Mucosa of descending colon (tissue), 3 donors: ENCODE measurements around the gene CMSS1. TPM values are rescaled to one million over a fixed set of nuclear protein-coding genes. Genes with fewer than 3 reads are reported as not detected.

Source experiments
- ATAC-seq: fragments of 200-7000 bp; cut with Tn5 transposase; one replicate; pipeline ENCODE4 v1.9.1; 2020; ENCODE audit warnings: mild to moderate bottlenecking, moderate library complexity
- DNase-seq, 3 donors: peaks; one replicate each; pipeline ENCODE4 v3.0.0-alpha.2; 2020
- H3K36me3 ChIP-seq: fragments of 200-600 bp; one replicate; pipeline ENCODE4 v1.8.0; 2021; ENCODE audit warnings: low read depth, mild to moderate bottlenecking
- H3K4me1 ChIP-seq: fragments of 200-600 bp; one replicate; pipeline ENCODE4 v1.8.0; 2021; ENCODE audit warnings: low read depth, mild to moderate bottlenecking
- H3K4me3 ChIP-seq: fragments of 200-600 bp; one replicate; pipeline ENCODE4 v1.8.0; 2021; ENCODE audit warnings: mild to moderate bottlenecking
- H3K9me3 ChIP-seq: fragments of 200-600 bp; one replicate; pipeline ENCODE4 v1.8.0; 2021; ENCODE audit warnings: mild to moderate bottlenecking
- intact Hi-C, 2 donors: fragments of 100-400 bp; cut with DNase I in 1 of 2; cut with micrococcal nuclease in 1 of 2; formaldehyde crosslinking; loops; one replicate each; pipeline versions ENCODE4 v1.11.0 to v1.11.1; 2022; cut with DNase I, micrococcal nuclease
- total RNA-seq, 3 donors: library from RNA; stranded (reverse); fragmentation: NEBNext Ultra II Directional in 2 of 3; extraction: Animal tissue kit (Norgen Biotek cat#: 25700) in 2 of 3; gene quantifications; one replicate each; pipeline versions ENCODE4 v1.2.1 to v1.2.4, GENCODE V29; 2021 to 2023
- TF ChIP-seq, protein P1 (sequence below): fragments of 200-600 bp; IDR thresholded peaks from one replicate; pipeline ENCODE4 v1.8.0; 2022; ENCODE audit warnings: antibody characterized with exemption, mild to moderate bottlenecking
- donor health status: DM: no; HTN: no; CAD: no; lungs with moderate emphysema.
- donor health status: DM: no; HTN: no; CAD: no.
- donor health status: DM: no; HTN: yes; CAD: no.

Gene CMSS1
- total RNA-seq, 3 donors from 2014 or later: 9.6 to 24.2 (median 13.8) TPM

DNA sequence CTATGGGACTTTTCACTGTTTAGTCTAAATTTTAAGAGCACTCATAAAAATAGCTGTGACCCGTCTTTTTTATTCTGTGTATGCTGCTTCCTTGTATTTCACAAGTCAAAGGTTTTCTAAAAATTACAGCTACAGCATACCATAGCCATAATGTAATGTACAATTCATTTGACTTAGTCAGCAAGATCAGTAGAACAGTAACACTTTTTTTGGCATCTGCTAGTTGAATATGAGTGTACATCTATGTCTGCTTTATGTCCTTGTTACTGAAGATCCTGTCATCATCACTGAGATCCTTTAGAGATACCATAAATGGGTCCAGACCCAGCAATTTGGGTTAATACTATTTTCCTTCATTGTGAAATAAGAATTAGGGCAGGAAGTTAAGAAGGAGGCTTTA, 42.2 kb downstream of the CMSS1 start:
- Histone ChIP-seq H3K9me3 (no peaks in the 10 kb centered on the region), H3K4me1 (peaks cover 10% of the 10 kb centered on the region), H3K4me3 (no peak overlapping the region), H3K36me3 (no peaks in the 10 kb centered on the region)
- ATAC-seq (peak; percentile 48), DNase-seq (no peak)
- TF ChIP-seq, protein P1, sequence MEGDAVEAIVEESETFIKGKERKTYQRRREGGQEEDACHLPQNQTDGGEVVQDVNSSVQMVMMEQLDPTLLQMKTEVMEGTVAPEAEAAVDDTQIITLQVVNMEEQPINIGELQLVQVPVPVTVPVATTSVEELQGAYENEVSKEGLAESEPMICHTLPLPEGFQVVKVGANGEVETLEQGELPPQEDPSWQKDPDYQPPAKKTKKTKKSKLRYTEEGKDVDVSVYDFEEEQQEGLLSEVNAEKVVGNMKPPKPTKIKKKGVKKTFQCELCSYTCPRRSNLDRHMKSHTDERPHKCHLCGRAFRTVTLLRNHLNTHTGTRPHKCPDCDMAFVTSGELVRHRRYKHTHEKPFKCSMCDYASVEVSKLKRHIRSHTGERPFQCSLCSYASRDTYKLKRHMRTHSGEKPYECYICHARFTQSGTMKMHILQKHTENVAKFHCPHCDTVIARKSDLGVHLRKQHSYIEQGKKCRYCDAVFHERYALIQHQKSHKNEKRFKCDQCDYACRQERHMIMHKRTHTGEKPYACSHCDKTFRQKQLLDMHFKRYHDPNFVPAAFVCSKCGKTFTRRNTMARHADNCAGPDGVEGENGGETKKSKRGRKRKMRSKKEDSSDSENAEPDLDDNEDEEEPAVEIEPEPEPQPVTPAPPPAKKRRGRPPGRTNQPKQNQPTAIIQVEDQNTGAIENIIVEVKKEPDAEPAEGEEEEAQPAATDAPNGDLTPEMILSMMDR: no peak
- intact Hi-C loops: no loop called here

DNA sequence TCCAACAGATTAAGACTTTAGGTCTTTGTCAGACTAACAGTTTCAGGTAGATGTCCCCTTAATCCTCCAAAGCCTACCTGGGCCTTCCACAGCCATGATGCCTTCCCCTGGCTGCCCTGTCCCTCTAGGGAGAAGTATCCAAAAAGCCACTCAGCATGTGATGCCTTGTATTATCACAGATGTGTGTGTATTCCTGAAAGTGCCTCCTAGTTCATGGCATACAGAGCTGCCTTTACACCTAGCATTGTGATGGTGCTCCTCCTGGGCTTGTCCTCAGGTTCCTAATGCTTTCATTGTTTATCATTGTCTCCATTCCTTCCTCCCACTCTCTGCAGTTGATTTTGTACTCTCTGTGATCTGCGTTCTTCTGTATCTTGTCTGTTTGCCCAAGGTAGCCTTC, 43.6 kb downstream of the CMSS1 start:
- Histone ChIP-seq H3K9me3 (no peaks in the 10 kb centered on the region), H3K36me3 (no peaks in the 10 kb centered on the region), H3K4me3 (no peak overlapping the region), H3K4me1 (peaks cover 14% of the 10 kb centered on the region)
- DNase-seq (no peak), ATAC-seq (no peak)
- intact Hi-C loops: no loop called here
- TF ChIP-seq, protein P1: no peak

DNA sequence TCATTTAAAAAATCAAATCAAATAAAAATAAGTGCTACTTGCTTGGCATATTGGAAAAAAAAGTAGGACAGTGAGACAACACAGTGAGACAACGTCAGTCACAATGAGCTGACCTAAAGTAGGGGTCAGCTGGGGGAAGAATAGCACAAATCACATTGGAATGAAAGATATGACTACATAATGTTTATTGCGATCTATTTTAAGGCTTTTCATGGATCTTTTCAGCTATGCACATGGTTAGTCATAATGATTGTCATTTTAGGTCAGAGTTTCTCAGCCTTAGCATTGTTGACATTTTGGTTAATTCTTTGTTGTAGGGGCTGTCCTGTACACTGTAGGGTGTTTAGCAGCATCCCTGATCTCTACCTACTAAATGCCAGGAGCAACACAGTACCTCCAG, 44.5 kb downstream of the CMSS1 start:
- intact Hi-C loops: no loop called here
- Histone ChIP-seq H3K9me3 (no peaks in the 10 kb centered on the region), H3K4me3 (no peak overlapping the region), H3K36me3 (no peaks in the 10 kb centered on the region), H3K4me1 (peaks cover 19% of the 10 kb centered on the region)
- TF ChIP-seq, protein P1: no peak
- DNase-seq: no peak
- ATAC-seq: no peak

DNA sequence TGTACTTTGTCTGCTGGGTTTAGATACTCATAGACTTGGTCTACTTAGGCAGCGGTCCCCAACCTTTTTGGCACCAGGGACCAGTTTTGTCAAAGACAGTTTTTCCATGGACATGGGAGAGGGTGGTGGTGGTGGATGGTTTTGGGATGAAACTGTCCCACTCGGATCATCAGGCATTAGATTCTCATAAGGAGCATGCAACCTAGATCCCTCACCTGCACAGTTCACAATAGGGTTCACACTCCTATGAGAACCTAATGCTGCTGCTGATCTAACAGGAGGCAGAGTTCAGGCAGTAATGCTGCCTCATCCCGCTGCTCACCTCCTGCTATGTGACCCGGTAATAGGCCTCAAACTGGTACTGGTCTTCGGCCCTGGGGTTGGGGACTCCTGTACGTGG, 45.3 kb downstream of the CMSS1 start:
- Histone ChIP-seq H3K4me1 (peaks cover 19% of the 10 kb centered on the region), H3K36me3 (no peaks in the 10 kb centered on the region), H3K4me3 (no peak overlapping the region), H3K9me3 (no peaks in the 10 kb centered on the region)
- no peak for ATAC-seq
- TF ChIP-seq, protein P1: no peak
- no peak for DNase-seq
- intact Hi-C loops: no loop called here

DNA sequence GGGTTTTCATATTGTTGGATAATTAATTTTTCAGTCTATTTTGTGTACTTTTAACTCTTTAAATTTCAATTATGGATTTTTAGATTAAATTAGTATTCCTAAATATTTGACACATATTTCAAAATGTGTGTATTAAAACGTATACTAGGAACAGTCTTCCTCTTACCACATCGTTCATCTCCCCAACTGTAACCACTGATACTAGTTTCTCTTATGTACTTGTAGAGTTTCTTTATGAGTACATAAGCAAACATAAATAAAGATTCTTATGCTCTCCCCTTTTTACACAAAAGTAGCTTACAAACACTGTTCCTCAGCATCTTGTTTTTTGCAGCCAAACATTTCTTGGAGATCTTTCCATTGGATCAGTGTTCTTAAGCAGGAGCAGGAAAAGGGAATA, 45.9 kb downstream of the CMSS1 start:
- DNase-seq: no peak
- intact Hi-C loops: no loop called here
- no peaks in the 10 kb centered on the region for H3K36me3 ChIP-seq

More for the DNA sequence above, 45.9 kb downstream of the CMSS1 start:
- no peak for ATAC-seq
- Histone ChIP-seq H3K4me3 (no peak overlapping the region), H3K9me3 (no peaks in the 10 kb centered on the region), H3K4me1 (peaks cover 19% of the 10 kb centered on the region)
- TF ChIP-seq, protein P1: no peak
